ENCODE data around the gene CORO2B. TPM values are rescaled to one million over a fixed set of nuclear protein-coding genes. Genes with fewer than 3 reads are reported as not detected.

CORO2B gene
- total and polyA plus RNA-seq, 2 experiments from 2014 or later, result 1.6 to 4.6 TPM

- Mint-ChIP-seq H3K4me1 (peaks cover 68% of the 10 kb centered on the region), H3K27ac (no peak overlapping the region), H3K9me3 (no peaks in the 10 kb centered on the region), H3K36me3 (ENCODE audit: low read depth) (no peaks in the 10 kb centered on the region; the same call in 2 of the 3 replicates), H3K27me3 (ENCODE audit: insufficient read depth, low read depth, poor library complexity) (peaks cover 31% of the 10 kb centered on the region), H3K4me3 (no peak overlapping the region; the same call in 2 of the 3 replicates)
- Histone ChIP-seq H3F3A (replicated peaks; ENCODE audit: low read depth) (0 out of 2 replicates have a peak, but pooled peaks cover 4% of the 10 kb centered on the region), H3K36me3 (ENCODE audit: insufficient read depth) (no peaks in the 10 kb centered on the region), H3K27me3 (ENCODE audit: insufficient read depth) (peaks cover 31% of the 10 kb centered on the region), H3K27ac (ENCODE audit: low read depth) (no peak overlapping the region), H3K4me2 (no peak overlapping the region), H2AFZ (peak overlapping the region; percentile 38; the same call in 1 of the 2 replicates), H3K9me2 (ENCODE audit: insufficient read depth) (no peaks in the 10 kb centered on the region), H3K4me1 (ENCODE audit: insufficient read depth) (peaks cover 54% of the 10 kb centered on the region), H3K4me3 (no peak overlapping the region), H3K79me2 (replicated peaks; ENCODE audit: insufficient read depth) (no peaks in the 10 kb centered on the region), H4K20me1 (replicated peaks; ENCODE audit: insufficient read depth) (no peaks in the 10 kb centered on the region)
- ATAC-seq (no peak; the same call in 2 of the 3 replicates), DNase-seq (ENCODE audit: low spot score) (no peak)
- TF ChIP-seq ZNF331 (CRISPR knock-in tag; IDR thresholded peaks at IDR 0.05; ENCODE audit: low read depth) (no peak), ZNF462 (CRISPR knock-in tag; IDR thresholded peaks at IDR 0.05) (no peak), NANOG (IDR thresholded peaks at IDR 0.05; ENCODE audit: borderline replicate concordance) (no peak), EZH2 (IDR thresholded peaks at IDR 0.05; ENCODE audit: low read depth, unreplicated experiment) (no peak), EZH2phosphoT487 (IDR thresholded peaks at IDR 0.05; ENCODE audit: unreplicated experiment) (no peak), ZNF114 (CRISPR knock-in tag; IDR thresholded peaks at IDR 0.05) (no peak), CREB1 (CRISPR knock-in tag; IDR thresholded peaks at IDR 0.05; ENCODE audit: low read depth) (no peak), CTCF (conservative IDR thresholded peaks at IDR 0.05; ENCODE audit: low read depth in 2 of 2) (no peak), JUNB (IDR thresholded peaks at IDR 0.05; ENCODE audit: unreplicated experiment) (no peak), STAT1 (IDR thresholded peaks at IDR 0.05; ENCODE audit: unreplicated experiment) (no peak), POLR2AphosphoS5 (IDR thresholded peaks at IDR 0.05; ENCODE audit: low read depth) (no peak)
- TF ChIP-seq, protein P1, sequence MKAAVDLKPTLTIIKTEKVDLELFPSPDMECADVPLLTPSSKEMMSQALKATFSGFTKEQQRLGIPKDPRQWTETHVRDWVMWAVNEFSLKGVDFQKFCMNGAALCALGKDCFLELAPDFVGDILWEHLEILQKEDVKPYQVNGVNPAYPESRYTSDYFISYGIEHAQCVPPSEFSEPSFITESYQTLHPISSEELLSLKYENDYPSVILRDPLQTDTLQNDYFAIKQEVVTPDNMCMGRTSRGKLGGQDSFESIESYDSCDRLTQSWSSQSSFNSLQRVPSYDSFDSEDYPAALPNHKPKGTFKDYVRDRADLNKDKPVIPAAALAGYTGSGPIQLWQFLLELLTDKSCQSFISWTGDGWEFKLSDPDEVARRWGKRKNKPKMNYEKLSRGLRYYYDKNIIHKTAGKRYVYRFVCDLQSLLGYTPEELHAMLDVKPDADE (IDR thresholded peaks at IDR 0.05), result no peak
- TF ChIP-seq, protein P2, sequence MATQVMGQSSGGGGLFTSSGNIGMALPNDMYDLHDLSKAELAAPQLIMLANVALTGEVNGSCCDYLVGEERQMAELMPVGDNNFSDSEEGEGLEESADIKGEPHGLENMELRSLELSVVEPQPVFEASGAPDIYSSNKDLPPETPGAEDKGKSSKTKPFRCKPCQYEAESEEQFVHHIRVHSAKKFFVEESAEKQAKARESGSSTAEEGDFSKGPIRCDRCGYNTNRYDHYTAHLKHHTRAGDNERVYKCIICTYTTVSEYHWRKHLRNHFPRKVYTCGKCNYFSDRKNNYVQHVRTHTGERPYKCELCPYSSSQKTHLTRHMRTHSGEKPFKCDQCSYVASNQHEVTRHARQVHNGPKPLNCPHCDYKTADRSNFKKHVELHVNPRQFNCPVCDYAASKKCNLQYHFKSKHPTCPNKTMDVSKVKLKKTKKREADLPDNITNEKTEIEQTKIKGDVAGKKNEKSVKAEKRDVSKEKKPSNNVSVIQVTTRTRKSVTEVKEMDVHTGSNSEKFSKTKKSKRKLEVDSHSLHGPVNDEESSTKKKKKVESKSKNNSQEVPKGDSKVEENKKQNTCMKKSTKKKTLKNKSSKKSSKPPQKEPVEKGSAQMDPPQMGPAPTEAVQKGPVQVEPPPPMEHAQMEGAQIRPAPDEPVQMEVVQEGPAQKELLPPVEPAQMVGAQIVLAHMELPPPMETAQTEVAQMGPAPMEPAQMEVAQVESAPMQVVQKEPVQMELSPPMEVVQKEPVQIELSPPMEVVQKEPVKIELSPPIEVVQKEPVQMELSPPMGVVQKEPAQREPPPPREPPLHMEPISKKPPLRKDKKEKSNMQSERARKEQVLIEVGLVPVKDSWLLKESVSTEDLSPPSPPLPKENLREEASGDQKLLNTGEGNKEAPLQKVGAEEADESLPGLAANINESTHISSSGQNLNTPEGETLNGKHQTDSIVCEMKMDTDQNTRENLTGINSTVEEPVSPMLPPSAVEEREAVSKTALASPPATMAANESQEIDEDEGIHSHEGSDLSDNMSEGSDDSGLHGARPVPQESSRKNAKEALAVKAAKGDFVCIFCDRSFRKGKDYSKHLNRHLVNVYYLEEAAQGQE (IDR thresholded peaks at IDR 0.05; ENCODE audit: unreplicated experiment), result no peak
Observed at GRCh38 chr15:68574046-68574445, 4.7 kb upstream of the CORO2B start.

Data from GM23338 (cell line).